Measurements from ENCODE around the gene GRIN3B. TPM values are rescaled to one million over a fixed set of nuclear protein-coding genes. Genes with fewer than 3 reads are reported as not detected.

GRIN3B gene
- total RNA-seq, 2 experiments from 2014 or later, result 0.10 TPM; not detected in 1

DNA sequence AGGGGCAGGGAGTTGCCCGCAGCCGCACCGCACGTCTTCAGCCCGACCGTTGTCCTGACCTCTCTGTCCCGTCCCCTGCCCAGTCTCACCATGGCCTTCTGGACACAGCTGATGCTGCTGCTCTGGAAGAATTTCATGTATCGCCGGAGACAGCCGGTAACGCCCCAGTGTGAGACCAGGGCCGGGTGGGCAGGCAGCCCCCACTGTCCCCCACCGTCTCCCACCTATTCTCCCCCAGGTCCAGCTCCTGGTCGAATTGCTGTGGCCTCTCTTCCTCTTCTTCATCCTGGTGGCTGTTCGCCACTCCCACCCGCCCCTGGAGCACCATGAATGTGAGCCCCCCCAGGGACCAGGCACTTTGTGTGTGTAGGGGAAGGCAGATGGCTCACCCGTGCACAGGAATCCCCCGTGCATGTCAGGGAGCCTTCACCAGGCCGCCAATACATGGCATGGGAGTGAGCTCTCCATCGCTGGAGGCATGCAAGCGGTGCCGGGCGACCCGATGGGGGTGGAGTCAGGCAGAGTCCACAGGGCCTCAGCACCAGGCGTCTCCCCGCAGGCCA, 41.1 kb downstream of the GRIN3B start:
- H3K27me3 Mint-ChIP-seq (ENCODE audit: low read depth), result no peaks in the 10 kb centered on the region
- H3K27ac Mint-ChIP-seq, result no peak overlapping the region
- peaks cover 20% of the 10 kb centered on the region for H3K36me3 Mint-ChIP-seq (ENCODE audit: low read depth)
- no peak for DNase-seq
- H3K9me3 Mint-ChIP-seq, result no peaks in the 10 kb centered on the region
- H3K4me3 Mint-ChIP-seq, result peak overlapping the region; percentile 94
- CTCF ChIA-PET, result no interaction called here
- H3K4me1 Mint-ChIP-seq (ENCODE audit: low read depth), result peaks cover 40% of the 10 kb centered on the region
- intact Hi-C loops (cut with micrococcal nuclease), result loop anchor here (2.0 kb wide), 1 partner anchor 53 kb away; the partner anchor contains the start of gene POLR2E

DNA sequence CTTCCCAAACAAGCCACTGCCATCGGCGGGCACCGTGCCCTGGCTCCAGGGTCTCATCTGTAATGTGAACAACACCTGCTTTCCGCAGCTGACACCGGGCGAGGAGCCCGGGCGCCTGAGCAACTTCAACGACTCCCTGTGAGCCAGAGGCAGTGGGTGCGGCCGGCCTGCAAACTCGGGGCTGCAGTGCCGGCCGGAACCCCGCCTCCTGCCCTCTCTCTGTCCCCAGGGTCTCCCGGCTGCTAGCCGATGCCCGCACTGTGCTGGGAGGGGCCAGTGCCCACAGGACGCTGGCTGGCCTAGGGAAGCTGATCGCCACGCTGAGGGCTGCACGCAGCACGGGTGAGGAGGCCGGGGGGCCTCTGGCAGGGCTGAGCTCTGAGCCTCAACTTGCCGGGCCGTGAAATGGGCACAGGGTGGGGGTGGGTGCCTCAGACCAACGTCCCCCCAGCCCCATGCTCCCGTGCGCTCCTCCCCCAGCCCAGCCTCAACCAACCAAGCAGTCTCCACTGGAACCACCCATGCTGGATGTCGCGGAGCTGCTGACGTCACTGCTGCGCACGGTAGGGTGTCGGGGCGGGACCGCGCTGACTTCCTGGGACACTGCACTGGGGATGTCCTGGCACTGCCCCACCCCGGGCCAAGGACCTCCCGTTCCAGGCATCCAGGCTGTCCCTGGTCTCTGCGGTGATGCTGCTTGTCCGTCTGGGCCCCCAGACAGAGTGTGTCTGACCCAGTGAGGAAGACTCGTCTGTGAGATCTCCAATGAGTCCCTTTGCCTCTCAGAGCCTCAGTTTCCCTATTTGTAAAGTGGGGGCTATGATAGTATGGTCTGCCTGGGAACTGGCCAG, 41.8 kb downstream of the GRIN3B start:
- H3K4me3 Mint-ChIP-seq, result no peak overlapping the region
- DNase-seq, result no peak
- H3K36me3 Mint-ChIP-seq (ENCODE audit: low read depth), result peaks cover 14% of the 10 kb centered on the region
- H3K27ac Mint-ChIP-seq, result no peak overlapping the region
- peaks cover 40% of the 10 kb centered on the region for H3K4me1 Mint-ChIP-seq (ENCODE audit: low read depth)
- intact Hi-C loops (cut with micrococcal nuclease), result loop anchor here (2.0 kb wide), 1 partner anchor 53 kb away; the partner anchor contains the start of gene POLR2E
- CTCF ChIA-PET, result no interaction called here
- no peaks in the 10 kb centered on the region for H3K9me3 Mint-ChIP-seq
- H3K27me3 Mint-ChIP-seq (ENCODE audit: low read depth), result no peaks in the 10 kb centered on the region

DNA sequence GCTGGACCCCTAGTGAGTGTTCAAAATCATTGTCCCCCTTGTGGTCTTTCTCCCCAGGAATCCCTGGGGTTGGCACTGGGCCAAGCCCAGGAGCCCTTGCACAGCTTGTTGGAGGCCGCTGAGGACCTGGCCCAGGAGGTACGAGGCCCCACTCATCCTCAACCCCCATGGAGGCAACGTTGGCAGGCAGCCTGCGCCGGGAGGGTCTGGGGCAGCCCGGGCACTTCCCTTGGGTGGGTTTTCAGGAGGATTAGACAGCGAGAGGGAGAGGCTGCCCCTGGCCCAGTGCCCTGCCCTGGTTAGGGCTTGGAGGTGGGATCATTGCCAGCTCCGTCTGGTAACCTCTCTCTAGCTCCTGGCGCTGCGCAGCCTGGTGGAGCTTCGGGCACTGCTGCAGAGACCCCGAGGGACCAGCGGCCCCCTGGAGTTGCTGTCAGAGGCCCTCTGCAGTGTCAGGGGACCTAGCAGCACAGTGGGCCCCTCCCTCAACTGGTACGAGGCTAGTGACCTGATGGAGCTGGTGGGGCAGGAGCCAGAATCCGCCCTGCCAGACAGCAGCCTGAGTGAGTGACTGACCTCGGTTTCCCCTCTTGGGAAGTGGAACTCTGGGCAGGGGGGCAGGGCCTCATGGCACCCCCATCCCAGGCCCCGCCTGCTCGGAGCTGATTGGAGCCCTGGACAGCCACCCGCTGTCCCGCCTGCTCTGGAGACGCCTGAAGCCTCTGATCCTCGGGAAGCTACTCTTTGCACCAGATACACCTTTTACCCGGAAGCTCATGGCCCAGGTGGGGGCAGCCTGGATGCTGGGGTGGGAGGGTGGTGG, 42.7 kb downstream of the GRIN3B start:
- no peaks in the 10 kb centered on the region for H3K9me3 Mint-ChIP-seq
- no peaks in the 10 kb centered on the region for H3K27me3 Mint-ChIP-seq (ENCODE audit: low read depth)
- no peak for DNase-seq
- H3K27ac Mint-ChIP-seq, result no peak overlapping the region
- H3K4me3 Mint-ChIP-seq, result no peak overlapping the region
- H3K4me1 Mint-ChIP-seq (ENCODE audit: low read depth), result peaks cover 34% of the 10 kb centered on the region
- CTCF ChIA-PET, result no interaction called here
- H3K36me3 Mint-ChIP-seq (ENCODE audit: low read depth), result peaks cover 9% of the 10 kb centered on the region
- intact Hi-C loops (cut with micrococcal nuclease), result no loop called here

DNA sequence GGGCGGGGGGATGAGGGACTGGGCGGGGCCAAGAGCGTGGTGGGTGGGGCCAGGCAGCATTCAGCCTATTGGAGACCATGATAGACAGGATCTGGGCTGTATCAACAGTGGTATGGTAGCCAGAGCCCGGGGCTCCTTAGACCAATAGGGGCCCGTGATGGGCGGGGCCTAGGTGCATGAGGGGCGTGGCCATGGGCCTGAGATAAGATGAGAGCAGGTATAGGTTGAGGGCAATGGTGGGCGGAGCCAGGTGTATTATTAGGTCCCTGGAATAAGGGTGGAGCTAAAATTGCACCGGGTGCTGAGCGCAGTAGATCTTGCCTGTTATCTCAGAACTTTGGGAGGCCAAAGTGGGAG, 45.0 kb downstream of the GRIN3B start:
- peak; percentile 71 for DNase-seq
- CTCF ChIA-PET, result no interaction called here
- Mint-ChIP-seq H3K27ac (no peak overlapping the region), H3K4me1 (ENCODE audit: low read depth) (peaks cover 15% of the 10 kb centered on the region), H3K36me3 (ENCODE audit: low read depth) (peaks cover 2% of the 10 kb centered on the region), H3K4me3 (no peak overlapping the region), H3K27me3 (ENCODE audit: low read depth) (no peaks in the 10 kb centered on the region), H3K9me3 (no peaks in the 10 kb centered on the region)
- intact Hi-C loops (cut with micrococcal nuclease), result no loop called here

DNA sequence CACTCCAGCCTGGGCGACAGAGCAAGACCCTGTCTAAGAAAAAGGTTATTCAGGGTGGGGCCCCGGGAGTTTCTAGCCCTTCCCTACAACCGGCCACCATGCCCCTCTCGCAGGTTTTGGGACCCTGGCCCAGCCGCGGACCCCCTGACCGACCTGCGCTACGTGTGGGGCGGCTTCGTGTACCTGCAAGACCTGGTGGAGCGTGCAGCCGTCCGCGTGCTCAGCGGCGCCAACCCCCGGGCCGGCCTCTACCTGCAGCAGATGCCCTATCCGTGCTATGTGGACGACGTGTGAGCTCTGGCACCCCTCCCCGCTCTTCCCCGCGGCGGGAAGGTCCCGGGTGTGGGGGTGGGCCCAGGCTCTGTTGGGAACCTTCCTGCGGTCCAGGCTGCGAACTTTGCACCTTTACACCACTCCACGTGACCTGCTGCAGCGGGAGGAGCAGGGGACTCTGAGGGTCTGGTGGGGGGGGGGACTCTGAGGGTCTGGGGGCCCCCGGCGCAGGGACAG, 46.0 kb downstream of the GRIN3B start:
- no peak overlapping the region for H3K27ac Mint-ChIP-seq
- intact Hi-C loops (cut with micrococcal nuclease), result no loop called here

DNA sequence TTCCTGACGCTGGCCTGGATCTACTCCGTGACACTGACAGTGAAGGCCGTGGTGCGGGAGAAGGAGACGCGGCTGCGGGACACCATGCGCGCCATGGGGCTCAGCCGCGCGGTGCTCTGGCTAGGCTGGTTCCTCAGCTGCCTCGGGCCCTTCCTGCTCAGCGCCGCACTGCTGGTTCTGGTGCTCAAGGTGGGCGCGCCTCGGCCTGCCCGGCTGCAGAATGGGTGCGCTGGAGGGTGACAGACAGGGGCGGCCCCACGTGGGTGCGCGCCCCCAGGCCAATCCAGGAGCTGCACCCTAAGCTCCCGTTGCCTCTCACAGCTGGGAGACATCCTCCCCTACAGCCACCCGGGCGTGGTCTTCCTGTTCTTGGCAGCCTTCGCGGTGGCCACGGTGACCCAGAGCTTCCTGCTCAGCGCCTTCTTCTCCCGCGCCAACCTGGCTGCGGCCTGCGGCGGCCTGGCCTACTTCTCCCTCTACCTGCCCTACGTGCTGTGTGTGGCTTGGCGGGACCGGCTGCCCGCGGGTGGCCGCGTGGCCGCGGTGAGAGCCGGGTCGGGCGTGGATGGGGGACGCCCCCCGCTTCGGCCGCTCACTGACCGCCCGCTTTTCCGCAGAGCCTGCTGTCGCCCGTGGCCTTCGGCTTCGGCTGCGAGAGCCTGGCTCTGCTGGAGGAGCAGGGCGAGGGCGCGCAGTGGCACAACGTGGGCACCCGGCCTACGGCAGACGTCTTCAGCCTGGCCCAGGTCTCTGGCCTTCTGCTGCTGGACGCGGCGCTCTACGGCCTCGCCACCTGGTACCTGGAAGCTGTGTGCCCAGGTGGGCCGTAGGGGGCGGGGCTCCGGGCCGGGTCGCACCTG, 46.8 kb downstream of the GRIN3B start:
- H3K4me1 Mint-ChIP-seq (ENCODE audit: low read depth), result peaks cover 8% of the 10 kb centered on the region
- no peaks in the 10 kb centered on the region for H3K27me3 Mint-ChIP-seq (ENCODE audit: low read depth)
- intact Hi-C loops (cut with micrococcal nuclease), result no loop called here
- CTCF ChIA-PET, result no interaction called here
- peaks cover 2% of the 10 kb centered on the region for H3K36me3 Mint-ChIP-seq (ENCODE audit: low read depth)
- H3K9me3 Mint-ChIP-seq, result no peaks in the 10 kb centered on the region
- H3K4me3 Mint-ChIP-seq, result no peak overlapping the region
- H3K27ac Mint-ChIP-seq, result no peak overlapping the region
- DNase-seq, result no peak

More for the DNA sequence above, 46.0 kb downstream of the GRIN3B start:
- Mint-ChIP-seq H3K9me3 (no peaks in the 10 kb centered on the region), H3K4me3 (no peak overlapping the region), H3K27me3 (ENCODE audit: low read depth) (no peaks in the 10 kb centered on the region), H3K36me3 (ENCODE audit: low read depth) (peaks cover 2% of the 10 kb centered on the region), H3K4me1 (ENCODE audit: low read depth) (peaks cover 9% of the 10 kb centered on the region)
- CTCF ChIA-PET, result interaction anchor here (0.6 kb wide), 1 partner anchor 18 kb away, joined by 3 read pairs; no protein-coding TSS in a partner anchor
- DNase-seq, result no peak

DNA sequence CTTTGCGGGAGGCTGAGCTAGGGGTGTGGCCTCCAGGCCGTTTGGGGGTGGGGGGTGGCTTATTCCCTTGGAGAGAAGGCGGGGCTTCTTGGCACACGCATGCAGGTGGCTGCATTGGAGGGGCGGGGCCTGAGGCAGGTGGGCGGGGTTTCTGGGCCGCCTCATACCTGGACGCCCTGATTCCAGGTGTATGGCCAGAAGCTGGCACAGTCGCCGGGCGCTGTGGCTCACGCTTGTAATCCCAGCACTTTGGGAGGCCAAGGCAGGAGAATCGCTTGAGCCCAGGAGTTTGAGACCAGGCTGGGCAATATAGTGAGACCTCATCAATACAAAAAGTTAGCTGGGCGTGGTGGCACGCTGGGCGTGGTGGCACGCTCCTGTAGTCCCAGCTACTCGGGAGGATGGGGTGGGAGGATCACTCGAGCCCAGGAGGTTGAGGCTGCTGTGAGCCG, 47.5 kb downstream of the GRIN3B start:
- intact Hi-C loops (cut with micrococcal nuclease), result no loop called here
- no peaks in the 10 kb centered on the region for H3K9me3 Mint-ChIP-seq
- CTCF ChIA-PET, result no interaction called here
- no peaks in the 10 kb centered on the region for H3K27me3 Mint-ChIP-seq (ENCODE audit: low read depth)
- H3K4me3 Mint-ChIP-seq, result no peak overlapping the region
- no peak for DNase-seq
- H3K4me1 Mint-ChIP-seq (ENCODE audit: low read depth), result peaks cover 5% of the 10 kb centered on the region
- H3K27ac Mint-ChIP-seq, result no peak overlapping the region
- peaks cover 2% of the 10 kb centered on the region for H3K36me3 Mint-ChIP-seq (ENCODE audit: low read depth)

DNA sequence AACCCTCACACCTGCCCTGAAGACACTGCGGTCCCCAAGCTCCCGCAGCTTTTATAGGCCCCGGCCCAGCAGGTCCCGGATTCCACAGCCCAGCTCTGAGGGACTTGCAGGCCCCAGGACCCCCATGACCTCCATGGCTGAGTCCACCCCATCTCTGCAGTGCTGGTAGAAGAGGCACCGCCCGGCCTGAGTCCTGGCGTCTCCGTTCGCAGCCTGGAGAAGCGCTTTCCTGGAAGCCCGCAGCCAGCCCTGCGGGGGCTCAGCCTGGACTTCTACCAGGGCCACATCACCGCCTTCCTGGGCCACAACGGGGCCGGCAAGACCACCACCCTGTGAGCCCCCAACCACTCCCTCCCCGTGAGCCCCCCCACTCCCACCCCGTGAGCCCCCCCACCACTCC, 48.9 kb downstream of the GRIN3B start:
- Mint-ChIP-seq H3K4me3 (no peak overlapping the region), H3K4me1 (ENCODE audit: low read depth) (peaks cover 5% of the 10 kb centered on the region), H3K27ac (no peak overlapping the region), H3K36me3 (ENCODE audit: low read depth) (peaks cover 2% of the 10 kb centered on the region), H3K27me3 (ENCODE audit: low read depth) (no peaks in the 10 kb centered on the region), H3K9me3 (no peaks in the 10 kb centered on the region)
- no peak for DNase-seq
- CTCF ChIA-PET, result interaction anchor here (0.6 to 0.7 kb wide), 3 partner anchors 9 to 333 kb away, joined by 3 to 4 read pairs (median 3); no protein-coding TSS in a partner anchor
- intact Hi-C loops (cut with micrococcal nuclease), result no loop called here

DNA sequence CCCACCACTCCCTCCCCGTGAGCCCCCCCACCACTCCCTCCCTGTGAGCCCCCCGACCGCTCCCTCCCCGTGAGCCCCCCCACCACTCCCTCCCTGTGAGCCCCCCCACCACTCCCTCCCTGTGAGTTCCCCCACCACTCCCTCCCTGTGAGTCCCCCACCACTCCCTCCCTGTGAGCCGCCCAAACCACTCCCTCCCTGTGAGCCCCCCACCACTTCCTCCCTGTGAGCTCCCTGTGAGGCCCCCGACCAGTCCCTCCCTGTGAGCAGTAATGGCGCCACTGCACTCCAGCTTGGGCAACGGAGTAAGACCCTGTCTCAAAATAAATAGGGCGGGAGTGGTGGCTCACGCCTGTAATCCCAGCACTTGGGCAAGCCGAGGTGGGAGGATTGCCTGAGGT, 49.6 kb downstream of the GRIN3B start:
- CTCF ChIA-PET, result no interaction called here
- DNase-seq, result no peak
- no peak overlapping the region for H3K4me3 Mint-ChIP-seq
- H3K27me3 Mint-ChIP-seq (ENCODE audit: low read depth), result no peaks in the 10 kb centered on the region
- intact Hi-C loops (cut with micrococcal nuclease), result no loop called here
- no peak overlapping the region for H3K27ac Mint-ChIP-seq
- peaks cover 2% of the 10 kb centered on the region for H3K36me3 Mint-ChIP-seq (ENCODE audit: low read depth)
- peaks cover 5% of the 10 kb centered on the region for H3K4me1 Mint-ChIP-seq (ENCODE audit: low read depth)
- no peaks in the 10 kb centered on the region for H3K9me3 Mint-ChIP-seq

DNA sequence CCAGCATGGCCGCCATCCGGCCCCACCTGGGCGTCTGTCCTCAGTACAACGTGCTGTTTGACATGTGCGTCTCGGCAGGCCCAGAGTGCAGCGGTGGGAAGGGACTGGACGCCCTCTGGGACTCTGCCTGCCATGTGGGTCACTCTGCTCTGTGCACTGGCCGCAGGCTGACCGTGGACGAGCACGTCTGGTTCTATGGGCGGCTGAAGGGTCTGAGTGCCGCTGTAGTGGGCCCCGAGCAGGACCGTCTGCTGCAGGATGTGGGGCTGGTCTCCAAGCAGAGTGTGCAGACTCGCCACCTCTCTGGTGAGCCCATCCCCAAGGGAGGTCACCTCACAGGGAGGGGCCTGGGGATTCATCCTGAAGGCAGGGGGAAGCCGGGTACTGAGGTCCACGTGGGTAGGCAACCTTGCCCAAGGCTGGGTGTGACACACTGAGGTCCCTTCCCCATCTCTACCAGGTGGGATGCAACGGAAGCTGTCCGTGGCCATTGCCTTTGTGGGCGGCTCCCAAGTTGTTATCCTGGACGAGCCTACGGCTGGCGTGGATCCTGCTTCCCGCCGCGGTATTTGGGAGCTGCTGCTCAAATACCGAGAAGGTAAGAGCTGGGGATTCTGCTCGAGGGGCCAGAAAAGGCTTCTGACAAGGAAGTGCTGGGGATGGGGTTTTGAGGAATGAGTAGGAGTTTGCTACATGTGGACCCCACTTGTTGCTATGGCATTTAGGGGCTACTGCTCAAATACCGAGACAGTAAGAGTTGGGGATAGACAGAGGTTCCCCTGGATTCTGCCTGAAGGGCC, 51.0 kb downstream of the GRIN3B start:
- Mint-ChIP-seq H3K27ac (peak overlapping the region; percentile 46), H3K36me3 (ENCODE audit: low read depth) (peaks cover 3% of the 10 kb centered on the region), H3K4me1 (ENCODE audit: low read depth) (peaks cover 3% of the 10 kb centered on the region), H3K4me3 (no peak overlapping the region), H3K27me3 (ENCODE audit: low read depth) (no peaks in the 10 kb centered on the region), H3K9me3 (no peaks in the 10 kb centered on the region)
- intact Hi-C loops (cut with micrococcal nuclease), result no loop called here
- CTCF ChIA-PET, result no interaction called here
- DNase-seq, result no peak

DNA sequence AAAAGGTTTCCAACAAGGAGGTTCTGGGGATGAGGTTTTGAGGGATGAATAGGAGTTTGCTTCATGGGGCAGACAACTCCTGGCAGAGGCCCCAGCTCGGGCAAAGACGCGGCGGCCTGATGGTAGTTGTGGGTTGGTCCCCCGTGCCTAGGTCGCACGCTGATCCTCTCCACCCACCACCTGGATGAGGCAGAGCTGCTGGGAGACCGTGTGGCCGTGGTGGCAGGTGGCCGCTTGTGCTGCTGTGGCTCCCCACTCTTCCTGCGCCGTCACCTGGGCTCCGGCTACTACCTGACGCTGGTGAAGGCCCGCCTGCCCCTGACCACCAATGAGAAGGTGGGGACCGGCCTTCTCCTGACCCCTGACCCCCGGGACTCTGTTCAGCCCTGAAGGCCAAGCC, 51.6 kb downstream of the GRIN3B start:
- no peaks in the 10 kb centered on the region for H3K27me3 Mint-ChIP-seq (ENCODE audit: low read depth)
- no peak for DNase-seq
- peaks cover 9% of the 10 kb centered on the region for H3K36me3 Mint-ChIP-seq (ENCODE audit: low read depth)
- CTCF ChIA-PET, result no interaction called here
- H3K9me3 Mint-ChIP-seq, result no peaks in the 10 kb centered on the region
- intact Hi-C loops (cut with micrococcal nuclease), result no loop called here
- H3K4me3 Mint-ChIP-seq, result no peak overlapping the region
- peak overlapping the region; percentile 46 for H3K27ac Mint-ChIP-seq
- peaks cover 6% of the 10 kb centered on the region for H3K4me1 Mint-ChIP-seq (ENCODE audit: low read depth)
